DND-41 (cell line): ENCODE measurements around the gene SMPX.

ENCODE experiments used
- ATAC-seq: fragments of 200-7000 bp; cut with Tn5 transposase; 3 replicates; pipeline ENCODE4 v1.9.1; 2021; ENCODE audit warnings: low read depth; ENCODE audit not compliant: insufficient read depth
- DNase-seq: peaks from one replicate; pipeline ENCODE4 v3.0.0-alpha.2; 2020
- H2AFZ ChIP-seq: 2 replicates; pipeline ENCODE4 v1.6.0; 2012; ENCODE audit warnings: low read depth, low read length
- H3K27ac ChIP-seq: 2 replicates; pipeline ENCODE4 v1.5.1; 2012; ENCODE audit warnings: low read length, inconsistent platforms
- H3K27me3 ChIP-seq: fragments of 200-600 bp; sonication (generic); 2 replicates; pipeline ENCODE4 v1.6.0; 2012; ENCODE audit warnings: low read length, mild to moderate bottlenecking, inconsistent platforms; ENCODE audit not compliant: insufficient read depth, poor library complexity
- H3K36me3 ChIP-seq: 2 replicates; pipeline ENCODE4 v1.5.1; 2012; ENCODE audit warnings: low read length, inconsistent platforms; ENCODE audit not compliant: insufficient read depth
- H3K4me1 ChIP-seq: 2 replicates; pipeline ENCODE4 v1.5.1; 2012; ENCODE audit warnings: mild to moderate bottlenecking, low read length; ENCODE audit not compliant: insufficient read depth
- H3K4me2 ChIP-seq: 2 replicates; pipeline ENCODE4 v1.6.0; 2012; ENCODE audit warnings: mild to moderate bottlenecking, moderate library complexity, low read length, inconsistent platforms; ENCODE audit not compliant: insufficient read depth
- H3K4me3 ChIP-seq, 2 experiments: fragments of 200-600 bp in 1 of 2; shearing (Covaris generic) in 1 of 2; 2 replicates each; pipeline ENCODE4 v1.5.1; 2012 to 2016; ENCODE audit warnings: inconsistent platforms in 2 of 2, low read length in 2 of 2, mild to moderate bottlenecking in 2 of 2, low read depth in 1 of 2, moderate library complexity in 1 of 2
- H3K79me2 ChIP-seq: 2 replicates; pipeline ENCODE4 v1.6.0; 2012; ENCODE audit warnings: low read length, inconsistent platforms; ENCODE audit not compliant: insufficient read depth
- H3K9ac ChIP-seq: 2 replicates; pipeline ENCODE4 v1.6.0; 2012; ENCODE audit warnings: low read depth, mild to moderate bottlenecking, inconsistent platforms, low read length, moderate library complexity
- H3K9me3 ChIP-seq: 2 replicates; pipeline ENCODE4 v1.5.1; 2012; ENCODE audit warnings: low read length, moderate library complexity, mild to moderate bottlenecking, inconsistent platforms; ENCODE audit not compliant: insufficient read depth, severe bottlenecking
- H4K20me1 ChIP-seq: 2 replicates; pipeline ENCODE4 v1.6.0; 2012; ENCODE audit warnings: low read length; ENCODE audit not compliant: insufficient read depth
- CTCF ChIP-seq: IDR thresholded peaks from 2 replicates; pipeline ENCODE4 v1.5.1; 2012; ENCODE audit warnings: borderline replicate concordance, low read length, moderate library complexity, mild to moderate bottlenecking; ENCODE audit not compliant: poor library complexity, severe bottlenecking; ENCODE audit errors: extremely low read depth
- EZH2 ChIP-seq: IDR thresholded peaks from 3 replicates; pipeline ENCODE4 v1.6.1; 2012; ENCODE audit warnings: borderline replicate concordance, low read depth, mild to moderate bottlenecking, moderate library complexity, low read length, inconsistent platforms; ENCODE audit not compliant: severe bottlenecking

SMPX gene

GRCh38 chrX:21674430-21675186 is 83.3 kb downstream of the SMPX start:
- Histone ChIP-seq H3K36me3 (no peaks in the 10 kb centered on the region), H3K4me1 (no peaks in the 10 kb centered on the region), H3K79me2 (no peaks in the 10 kb centered on the region), H3K4me2 (no peak overlapping the region), H3K4me3 (no peak overlapping the region), H2AFZ (no peak overlapping the region), H3K9ac (no peak overlapping the region), H3K27me3 (no peaks in the 10 kb centered on the region), H3K9me3 (no peaks in the 10 kb centered on the region), H4K20me1 (no peaks in the 10 kb centered on the region), H3K27ac (no peak overlapping the region)
- TF ChIP-seq EZH2: no peak
- DNase-seq: no peak
- ATAC-seq: no peak

GRCh38 chrX:21666679-21667078 is 91.2 kb downstream of the SMPX start:
- H3K27me3 ChIP-seq: no peaks in the 10 kb centered on the region
- H3K79me2 ChIP-seq: no peaks in the 10 kb centered on the region
- no peaks in the 10 kb centered on the region for H3K9me3 ChIP-seq
- H4K20me1 ChIP-seq: no peaks in the 10 kb centered on the region
- ATAC-seq: no peak
- H3K36me3 ChIP-seq: no peaks in the 10 kb centered on the region
- H3K4me2 ChIP-seq: no peak overlapping the region
- H3K9ac ChIP-seq: no peak overlapping the region
- H3K4me1 ChIP-seq: no peaks in the 10 kb centered on the region
- no peak for DNase-seq
- TF ChIP-seq EZH2 (no peak), CTCF (no peak)
- no peak overlapping the region for H3K4me3 ChIP-seq
- H2AFZ ChIP-seq: no peak overlapping the region
- H3K27ac ChIP-seq: no peak overlapping the region

GRCh38 chrX:21666252-21666651 is 91.7 kb downstream of the SMPX start:
- H3K27me3 ChIP-seq: no peaks in the 10 kb centered on the region
- H4K20me1 ChIP-seq: no peaks in the 10 kb centered on the region
- no peak overlapping the region for H3K4me2 ChIP-seq
- ATAC-seq (no peak), DNase-seq (no peak)
- no peaks in the 10 kb centered on the region for H3K79me2 ChIP-seq
- H2AFZ ChIP-seq: no peak overlapping the region
- no peak for TF ChIP-seq CTCF
- no peak for TF ChIP-seq EZH2
- no peak overlapping the region for H3K9ac ChIP-seq
- no peak overlapping the region for H3K27ac ChIP-seq
- no peaks in the 10 kb centered on the region for H3K4me1 ChIP-seq
- H3K4me3 ChIP-seq: no peak overlapping the region
- H3K9me3 ChIP-seq: no peaks in the 10 kb centered on the region
- H3K36me3 ChIP-seq: no peaks in the 10 kb centered on the region

GRCh38 chrX:21662761-21663160 is 95.2 kb downstream of the SMPX start:
- Histone ChIP-seq H3K4me1 (no peaks in the 10 kb centered on the region), H3K4me2 (no peak overlapping the region), H3K4me3 (no peak overlapping the region), H3K36me3 (no peaks in the 10 kb centered on the region), H2AFZ (no peak overlapping the region), H3K79me2 (no peaks in the 10 kb centered on the region), H3K27ac (no peak overlapping the region), H4K20me1 (no peaks in the 10 kb centered on the region), H3K9ac (no peak overlapping the region), H3K27me3 (no peaks in the 10 kb centered on the region), H3K9me3 (no peaks in the 10 kb centered on the region)
- DNase-seq (no peak), ATAC-seq (no peak)
- TF ChIP-seq CTCF: no peak
- no peak for TF ChIP-seq EZH2
